RWPE2 (cell line): ENCODE data around the gene BPNT1.
"Not testable (repeated sequence)": the region's sequence is repeated elsewhere in the genome, so short reads cannot be mapped to it uniquely, and the experiment has no call there.

Experiments used
- ATAC-seq: fragments of 200-7000 bp; cut with Tn5 transposase; 3 replicates; pipeline ENCODE4 v1.9.1; 2021; ENCODE audit warnings: low read depth
- DNase-seq: peaks from one replicate; pipeline ENCODE4 v3.0.0-alpha.2; 2020; ENCODE audit warnings: low spot score
- H3K27ac ChIP-seq: fragments of 450-650 bp; 2 replicates; pipeline ENCODE4 v1.5.1; 2017; ENCODE audit warnings: mild to moderate bottlenecking; ENCODE audit not compliant: poor library complexity, severe bottlenecking
- H3K27me3 ChIP-seq: fragments of 250-450 bp; sonication (Bioruptor Pico); 2 replicates; pipeline ENCODE4 v1.5.1; 2021; ENCODE audit warnings: mild to moderate bottlenecking, moderate library complexity; ENCODE audit not compliant: insufficient read depth, poor library complexity, severe bottlenecking
- H3K36me3 ChIP-seq: fragments of 250-450 bp; sonication (Bioruptor Pico); 2 replicates; pipeline ENCODE4 v1.5.1; 2020; ENCODE audit warnings: low read depth, mild to moderate bottlenecking, moderate library complexity
- H3K4me1 ChIP-seq: fragments of 250-450 bp; sonication (Bioruptor Pico); 2 replicates; pipeline ENCODE4 v1.5.1; 2021; ENCODE audit warnings: mild to moderate bottlenecking, moderate library complexity; ENCODE audit not compliant: insufficient read depth, poor library complexity, severe bottlenecking
- H3K4me3 ChIP-seq: fragments of 250-450 bp; sonication (Bioruptor Pico); 2 replicates; pipeline ENCODE4 v1.5.1; 2021; ENCODE audit warnings: mild to moderate bottlenecking, moderate library complexity; ENCODE audit not compliant: severe bottlenecking
- H3K9me3 ChIP-seq: fragments of 250-450 bp; sonication (Bioruptor Pico); 2 replicates; pipeline ENCODE4 v1.5.1; 2021; ENCODE audit warnings: mild to moderate bottlenecking, moderate library complexity; ENCODE audit not compliant: severe bottlenecking
- CTCF ChIP-seq: fragments of 450-650 bp; IDR thresholded peaks from one replicate; pipeline ENCODE4 v1.5.1; 2017; ENCODE audit warnings: mild to moderate bottlenecking, moderate library complexity; ENCODE audit not compliant: poor library complexity, severe bottlenecking

The BPNT1 gene

GRCh38 chr1:220044678-220045355 is 44.8 kb downstream of the BPNT1 start:
- ATAC-seq = no peak
- Histone ChIP-seq H3K9me3 (no peaks in the 10 kb centered on the region), H3K36me3 (peaks cover 6% of the 10 kb centered on the region), H3K4me3 (peak overlapping the region; percentile 76), H3K27ac (no peak overlapping the region), H3K4me1 (peaks cover 4% of the 10 kb centered on the region), H3K27me3 (no peaks in the 10 kb centered on the region)
- no peak for TF ChIP-seq CTCF
- no peak for DNase-seq

GRCh38 chr1:220043646-220044045 is 45.9 kb downstream of the BPNT1 start:
- Histone ChIP-seq H3K4me3 (no peak overlapping the region), H3K4me1 (peaks cover 4% of the 10 kb centered on the region), H3K27me3 (no peaks in the 10 kb centered on the region), H3K36me3 (peaks cover 6% of the 10 kb centered on the region), H3K27ac (no peak overlapping the region), H3K9me3 (no peaks in the 10 kb centered on the region)
- TF ChIP-seq CTCF = no peak
- DNase-seq (no peak), ATAC-seq (no peak)

GRCh38 chr1:220040028-220040596 is 49.5 kb downstream of the BPNT1 start:
- no peak overlapping the region for H3K27ac ChIP-seq
- H3K27me3 ChIP-seq = no peaks in the 10 kb centered on the region
- no peak for DNase-seq
- no peak for ATAC-seq
- no peaks in the 10 kb centered on the region for H3K9me3 ChIP-seq
- no peak overlapping the region for H3K4me3 ChIP-seq
- H3K36me3 ChIP-seq = peaks cover 6% of the 10 kb centered on the region
- no peak for TF ChIP-seq CTCF
- H3K4me1 ChIP-seq = peaks cover 4% of the 10 kb centered on the region

GRCh38 chr1:220038640-220039039 is 50.9 kb downstream of the BPNT1 start:
- ATAC-seq = no peak
- H3K4me3 ChIP-seq = no peak overlapping the region
- no peak for DNase-seq
- H3K27ac ChIP-seq = no peak overlapping the region
- H3K27me3 ChIP-seq = no peaks in the 10 kb centered on the region
- no peak for TF ChIP-seq CTCF
- H3K9me3 ChIP-seq = no peaks in the 10 kb centered on the region
- peaks cover 15% of the 10 kb centered on the region for H3K36me3 ChIP-seq
- no peaks in the 10 kb centered on the region for H3K4me1 ChIP-seq

GRCh38 chr1:220037810-220038209 is 51.8 kb downstream of the BPNT1 start:
- peaks cover 21% of the 10 kb centered on the region for H3K36me3 ChIP-seq

More at GRCh38 chr1:220037810-220038209, 51.8 kb downstream of the BPNT1 start:
- H3K9me3 ChIP-seq, H3K4me1 ChIP-seq, H3K27ac ChIP-seq, ATAC-seq, H3K4me3 ChIP-seq, H3K27me3 ChIP-seq, DNase-seq: not testable (repeated sequence)
